GM20000 (cell line): ENCODE measurements around the gene TBC1D7.

ENCODE experiments used
- DNase-seq: peaks from one replicate; pipeline ENCODE4 v3.0.0; 2012; ENCODE audit warnings: low spot score
- CTCF ChIP-seq: IDR thresholded peaks from 2 replicates; pipeline ENCODE4 v1.5.1; 2012; ENCODE audit warnings: mild to moderate bottlenecking, control low read depth; ENCODE audit errors: extremely low read depth, missing control alignments

TBC1D7 gene

GRCh38 chr6:13256266-13257001 is 71.9 kb downstream of the TBC1D7 start:
- no peak for DNase-seq
- TF ChIP-seq CTCF, result no peak
